ENCODE measurements around the gene PBX3. TPM values are rescaled to one million over a fixed set of nuclear protein-coding genes. Genes with fewer than 3 reads are reported as not detected.

Gene PBX3
- total and polyA plus RNA-seq, 9 of the 15 experiments (the other 6 are each of a cell fraction or from before 2014, with no cell fraction given): 0.14 to 5.8 (median 0.92) TPM

DNA sequence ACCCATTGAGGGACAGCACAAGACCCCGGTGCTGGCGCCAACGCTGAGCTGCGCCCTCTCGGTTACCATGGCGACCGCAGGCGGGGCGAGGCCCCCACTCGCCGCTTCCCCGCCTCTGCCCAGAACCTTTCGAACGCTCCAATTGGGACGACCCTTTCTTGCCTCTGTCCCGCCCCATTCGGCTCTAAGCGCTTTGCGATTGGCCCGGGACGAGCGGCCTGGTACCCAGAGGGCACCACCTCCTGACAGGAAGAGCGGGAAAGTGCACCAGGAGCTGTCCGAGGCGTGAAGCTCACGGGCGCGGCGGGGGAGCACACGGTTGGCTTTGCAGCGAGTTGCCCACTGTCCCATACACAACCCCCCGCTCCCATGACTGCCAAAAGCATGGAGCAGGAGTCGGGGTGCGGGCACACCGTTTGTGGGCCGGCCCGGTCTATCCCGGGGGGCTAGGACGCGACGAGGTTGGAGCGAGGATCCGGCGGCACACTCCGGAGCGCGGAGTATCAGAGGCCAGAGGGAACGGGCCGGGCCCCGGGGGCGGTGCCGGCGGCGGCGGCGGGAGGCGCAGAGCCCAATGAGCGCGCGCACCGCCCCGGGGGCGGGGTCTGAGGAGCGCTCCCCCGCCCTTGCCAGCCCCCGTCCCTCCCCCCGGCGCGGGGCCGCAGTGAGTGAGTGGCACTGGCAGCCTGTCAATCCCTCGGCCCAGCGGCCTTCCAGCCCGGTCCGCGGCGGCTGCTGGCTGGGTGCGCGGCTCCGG lies 978 bp upstream of the PBX3 start (continued):
- TF ChIP-seq, protein P1, sequence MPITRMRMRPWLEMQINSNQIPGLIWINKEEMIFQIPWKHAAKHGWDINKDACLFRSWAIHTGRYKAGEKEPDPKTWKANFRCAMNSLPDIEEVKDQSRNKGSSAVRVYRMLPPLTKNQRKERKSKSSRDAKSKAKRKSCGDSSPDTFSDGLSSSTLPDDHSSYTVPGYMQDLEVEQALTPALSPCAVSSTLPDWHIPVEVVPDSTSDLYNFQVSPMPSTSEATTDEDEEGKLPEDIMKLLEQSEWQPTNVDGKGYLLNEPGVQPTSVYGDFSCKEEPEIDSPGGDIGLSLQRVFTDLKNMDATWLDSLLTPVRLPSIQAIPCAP (CRISPR knock-in tag; IDR thresholded peaks at IDR 0.05; ENCODE audit: borderline replicate concordance): no peak
- TF ChIP-seq, protein P2, sequence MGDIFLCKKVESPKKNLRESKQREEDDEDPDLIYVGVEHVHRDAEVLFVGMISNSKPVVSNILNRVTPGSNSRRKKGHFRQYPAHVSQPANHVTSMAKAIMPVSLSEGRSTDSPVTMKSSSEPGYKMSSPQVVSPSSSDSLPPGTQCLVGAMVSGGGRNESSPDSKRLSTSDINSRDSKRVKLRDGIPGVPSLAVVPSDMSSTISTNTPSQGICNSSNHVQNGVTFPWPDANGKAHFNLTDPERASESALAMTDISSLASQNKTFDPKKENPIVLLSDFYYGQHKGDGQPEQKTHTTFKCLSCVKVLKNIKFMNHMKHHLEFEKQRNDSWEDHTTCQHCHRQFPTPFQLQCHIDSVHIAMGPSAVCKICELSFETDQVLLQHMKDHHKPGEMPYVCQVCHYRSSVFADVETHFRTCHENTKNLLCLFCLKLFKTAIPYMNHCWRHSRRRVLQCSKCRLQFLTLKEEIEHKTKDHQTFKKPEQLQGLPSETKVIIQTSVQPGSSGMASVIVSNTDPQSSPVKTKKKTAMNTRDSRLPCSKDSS (IDR thresholded peaks at IDR 0.05; ENCODE audit: low read depth, partially characterized antibody): no peak
- no peak for TF ChIP-seq CBX5 (IDR thresholded peaks at IDR 0.05; ENCODE audit: borderline replicate concordance, low read depth)
- TF ChIP-seq MYC (IDR thresholded peaks at IDR 0.05; ENCODE audit: low read depth, low read length): no peak
- no peak for TF ChIP-seq MYC (CRISPR knock-in tag; IDR thresholded peaks at IDR 0.05; ENCODE audit: borderline replicate concordance, low read depth)
- TF ChIP-seq LCOR (CRISPR knock-in tag; IDR thresholded peaks at IDR 0.05): peak; percentile 87; the same call in 1 of the 2 replicates
- TF ChIP-seq BHLHE40 (IDR thresholded peaks at IDR 0.05; ENCODE audit: low read length): no peak
- no peak for TF ChIP-seq ZNF79 (CRISPR knock-in tag; IDR thresholded peaks at IDR 0.05; ENCODE audit: low read depth)
- no peak for TF ChIP-seq ZNF41 (CRISPR knock-in tag; conservative IDR thresholded peaks at IDR 0.05)
- TF ChIP-seq, protein P3, sequence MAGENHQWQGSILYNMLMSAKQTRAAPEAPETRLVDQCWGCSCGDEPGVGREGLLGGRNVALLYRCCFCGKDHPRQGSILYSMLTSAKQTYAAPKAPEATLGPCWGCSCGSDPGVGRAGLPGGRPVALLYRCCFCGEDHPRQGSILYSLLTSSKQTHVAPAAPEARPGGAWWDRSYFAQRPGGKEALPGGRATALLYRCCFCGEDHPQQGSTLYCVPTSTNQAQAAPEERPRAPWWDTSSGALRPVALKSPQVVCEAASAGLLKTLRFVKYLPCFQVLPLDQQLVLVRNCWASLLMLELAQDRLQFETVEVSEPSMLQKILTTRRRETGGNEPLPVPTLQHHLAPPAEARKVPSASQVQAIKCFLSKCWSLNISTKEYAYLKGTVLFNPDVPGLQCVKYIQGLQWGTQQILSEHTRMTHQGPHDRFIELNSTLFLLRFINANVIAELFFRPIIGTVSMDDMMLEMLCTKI (IDR thresholded peaks at IDR 0.05; ENCODE audit: partially characterized antibody): no peak
- no peak for TF ChIP-seq GATAD2B (IDR thresholded peaks at IDR 0.05; ENCODE audit: borderline replicate concordance)
- TF ChIP-seq ZNF253 (CRISPR knock-in tag; conservative IDR thresholded peaks at IDR 0.05): no peak
- TF ChIP-seq, protein P4, sequence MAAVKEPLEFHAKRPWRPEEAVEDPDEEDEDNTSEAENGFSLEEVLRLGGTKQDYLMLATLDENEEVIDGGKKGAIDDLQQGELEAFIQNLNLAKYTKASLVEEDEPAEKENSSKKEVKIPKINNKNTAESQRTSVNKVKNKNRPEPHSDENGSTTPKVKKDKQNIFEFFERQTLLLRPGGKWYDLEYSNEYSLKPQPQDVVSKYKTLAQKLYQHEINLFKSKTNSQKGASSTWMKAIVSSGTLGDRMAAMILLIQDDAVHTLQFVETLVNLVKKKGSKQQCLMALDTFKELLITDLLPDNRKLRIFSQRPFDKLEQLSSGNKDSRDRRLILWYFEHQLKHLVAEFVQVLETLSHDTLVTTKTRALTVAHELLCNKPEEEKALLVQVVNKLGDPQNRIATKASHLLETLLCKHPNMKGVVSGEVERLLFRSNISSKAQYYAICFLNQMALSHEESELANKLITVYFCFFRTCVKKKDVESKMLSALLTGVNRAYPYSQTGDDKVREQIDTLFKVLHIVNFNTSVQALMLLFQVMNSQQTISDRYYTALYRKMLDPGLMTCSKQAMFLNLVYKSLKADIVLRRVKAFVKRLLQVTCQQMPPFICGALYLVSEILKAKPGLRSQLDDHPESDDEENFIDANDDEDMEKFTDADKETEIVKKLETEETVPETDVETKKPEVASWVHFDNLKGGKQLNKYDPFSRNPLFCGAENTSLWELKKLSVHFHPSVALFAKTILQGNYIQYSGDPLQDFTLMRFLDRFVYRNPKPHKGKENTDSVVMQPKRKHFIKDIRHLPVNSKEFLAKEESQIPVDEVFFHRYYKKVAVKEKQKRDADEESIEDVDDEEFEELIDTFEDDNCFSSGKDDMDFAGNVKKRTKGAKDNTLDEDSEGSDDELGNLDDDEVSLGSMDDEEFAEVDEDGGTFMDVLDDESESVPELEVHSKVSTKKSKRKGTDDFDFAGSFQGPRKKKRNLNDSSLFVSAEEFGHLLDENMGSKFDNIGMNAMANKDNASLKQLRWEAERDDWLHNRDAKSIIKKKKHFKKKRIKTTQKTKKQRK (IDR thresholded peaks at IDR 0.05; ENCODE audit: borderline replicate concordance, low read depth, low read length): no peak
- 0 out of 2 replicates have a peak, but pooled peaks have one; percentile 31 for TF ChIP-seq HDAC2 (IDR thresholded peaks at IDR 0.05)
- no peak for TF ChIP-seq IFI16 (CRISPR knock-in tag; IDR thresholded peaks at IDR 0.05)
- no peak for TF ChIP-seq ZKSCAN1 (IDR thresholded peaks at IDR 0.05; ENCODE audit: low read depth, low read length)
- TF ChIP-seq SRSF1 (IDR thresholded peaks at IDR 0.05; ENCODE audit: low read depth, low read length): no peak
- TF ChIP-seq ZKSCAN3 (CRISPR knock-in tag; IDR thresholded peaks at IDR 0.05): no peak
- TF ChIP-seq, protein P5, sequence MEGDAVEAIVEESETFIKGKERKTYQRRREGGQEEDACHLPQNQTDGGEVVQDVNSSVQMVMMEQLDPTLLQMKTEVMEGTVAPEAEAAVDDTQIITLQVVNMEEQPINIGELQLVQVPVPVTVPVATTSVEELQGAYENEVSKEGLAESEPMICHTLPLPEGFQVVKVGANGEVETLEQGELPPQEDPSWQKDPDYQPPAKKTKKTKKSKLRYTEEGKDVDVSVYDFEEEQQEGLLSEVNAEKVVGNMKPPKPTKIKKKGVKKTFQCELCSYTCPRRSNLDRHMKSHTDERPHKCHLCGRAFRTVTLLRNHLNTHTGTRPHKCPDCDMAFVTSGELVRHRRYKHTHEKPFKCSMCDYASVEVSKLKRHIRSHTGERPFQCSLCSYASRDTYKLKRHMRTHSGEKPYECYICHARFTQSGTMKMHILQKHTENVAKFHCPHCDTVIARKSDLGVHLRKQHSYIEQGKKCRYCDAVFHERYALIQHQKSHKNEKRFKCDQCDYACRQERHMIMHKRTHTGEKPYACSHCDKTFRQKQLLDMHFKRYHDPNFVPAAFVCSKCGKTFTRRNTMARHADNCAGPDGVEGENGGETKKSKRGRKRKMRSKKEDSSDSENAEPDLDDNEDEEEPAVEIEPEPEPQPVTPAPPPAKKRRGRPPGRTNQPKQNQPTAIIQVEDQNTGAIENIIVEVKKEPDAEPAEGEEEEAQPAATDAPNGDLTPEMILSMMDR (IDR thresholded peaks at IDR 0.05 in 2 of 3, conservative IDR thresholded peaks at IDR 0.05 in 1 of 3; ENCODE audit: insufficient read depth in 2 of 3, low read depth in 1 of 3, low read length in 3 of 3): no peak
